Epithelial cell of esophagus (primary cell): ENCODE results near the gene ST6GALNAC6.

Experiments
- DNase-seq: peaks from one replicate; pipeline ENCODE4 v3.0.0; 2010; ENCODE audit warnings: low read depth
- H3K4me3 ChIP-seq: 2 replicates; pipeline ENCODE4 v1.5.1; 2011; ENCODE audit warnings: mild to moderate bottlenecking, low read length, control low read depth
- TF ChIP-seq, protein P1 (sequence below): IDR thresholded peaks from 2 replicates; pipeline ENCODE4 v1.5.1; 2011; ENCODE audit warnings: low read depth, mild to moderate bottlenecking, low read length, control low read depth, inconsistent platforms; ENCODE audit not compliant: insufficient read depth; ENCODE audit errors: missing control alignments

The ST6GALNAC6 gene

GRCh38 chr9:127876026-127876763 lies 23.2 kb downstream of the ST6GALNAC6 start:
- no peak for DNase-seq
- TF ChIP-seq, protein P1, sequence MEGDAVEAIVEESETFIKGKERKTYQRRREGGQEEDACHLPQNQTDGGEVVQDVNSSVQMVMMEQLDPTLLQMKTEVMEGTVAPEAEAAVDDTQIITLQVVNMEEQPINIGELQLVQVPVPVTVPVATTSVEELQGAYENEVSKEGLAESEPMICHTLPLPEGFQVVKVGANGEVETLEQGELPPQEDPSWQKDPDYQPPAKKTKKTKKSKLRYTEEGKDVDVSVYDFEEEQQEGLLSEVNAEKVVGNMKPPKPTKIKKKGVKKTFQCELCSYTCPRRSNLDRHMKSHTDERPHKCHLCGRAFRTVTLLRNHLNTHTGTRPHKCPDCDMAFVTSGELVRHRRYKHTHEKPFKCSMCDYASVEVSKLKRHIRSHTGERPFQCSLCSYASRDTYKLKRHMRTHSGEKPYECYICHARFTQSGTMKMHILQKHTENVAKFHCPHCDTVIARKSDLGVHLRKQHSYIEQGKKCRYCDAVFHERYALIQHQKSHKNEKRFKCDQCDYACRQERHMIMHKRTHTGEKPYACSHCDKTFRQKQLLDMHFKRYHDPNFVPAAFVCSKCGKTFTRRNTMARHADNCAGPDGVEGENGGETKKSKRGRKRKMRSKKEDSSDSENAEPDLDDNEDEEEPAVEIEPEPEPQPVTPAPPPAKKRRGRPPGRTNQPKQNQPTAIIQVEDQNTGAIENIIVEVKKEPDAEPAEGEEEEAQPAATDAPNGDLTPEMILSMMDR = no peak
- no peak overlapping the region for H3K4me3 ChIP-seq

DNA sequence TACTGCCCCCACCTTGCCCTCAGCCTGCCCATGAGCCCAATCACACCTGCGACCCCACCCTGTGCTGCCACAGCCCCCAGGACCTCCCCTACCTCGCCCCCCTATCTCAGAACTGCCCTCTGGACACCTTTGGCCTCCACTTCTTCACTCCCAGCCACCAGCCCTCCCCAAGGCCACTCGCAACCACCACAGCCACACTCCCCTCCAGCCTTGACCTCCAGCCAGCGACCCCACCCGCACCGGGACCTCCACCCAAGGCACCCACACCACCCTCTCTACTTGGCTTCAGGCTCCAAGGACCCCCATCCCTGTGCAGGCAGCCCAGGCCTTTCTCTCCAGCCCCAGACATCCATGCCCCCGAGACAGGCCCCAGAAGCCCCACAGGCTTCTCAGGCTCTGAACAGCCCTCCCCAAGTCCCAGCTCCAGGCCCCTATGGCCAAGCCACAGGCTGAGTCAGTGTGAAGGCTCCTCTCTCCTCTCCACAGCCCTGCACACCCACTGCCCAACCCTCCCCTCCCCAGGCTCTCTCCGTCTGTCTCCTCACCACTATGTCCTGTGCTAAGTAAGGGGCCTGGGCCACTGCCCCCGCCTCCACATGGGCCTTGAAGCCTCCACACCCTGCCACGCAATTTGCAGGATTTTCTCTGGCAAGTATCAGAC lies 24.0 kb downstream of the ST6GALNAC6 start:
- TF ChIP-seq, protein P1 = no peak
- no peak overlapping the region for H3K4me3 ChIP-seq
- no peak for DNase-seq

GRCh38 chr9:127874301-127875221 lies 24.8 kb downstream of the ST6GALNAC6 start:
- H3K4me3 ChIP-seq = no peak overlapping the region
- DNase-seq = peak; percentile 79
- TF ChIP-seq, protein P1 = no peak

DNA sequence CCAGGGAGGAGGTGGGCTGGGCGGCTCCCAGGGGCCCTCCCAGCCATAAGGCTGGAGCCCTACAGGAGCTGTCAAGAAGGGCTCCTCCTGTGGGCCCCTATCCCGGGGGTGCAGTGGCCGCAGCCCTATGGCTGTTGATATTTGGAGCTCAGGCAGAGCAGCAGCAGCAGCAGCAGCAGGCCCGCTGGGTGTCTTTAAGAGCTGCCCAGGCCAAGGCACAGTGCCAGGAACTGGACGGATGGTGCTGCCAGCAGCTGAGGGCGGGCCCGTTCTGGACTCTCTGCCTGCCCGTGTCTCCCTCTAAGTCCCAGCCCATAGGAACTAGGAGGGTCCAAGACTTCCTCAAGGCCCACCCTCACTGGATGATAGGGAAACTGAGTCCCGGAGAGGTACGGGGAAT lies 25.5 kb downstream of the ST6GALNAC6 start:
- H3K4me3 ChIP-seq = no peak overlapping the region
- DNase-seq = no peak
- TF ChIP-seq, protein P1 = no peak

DNA sequence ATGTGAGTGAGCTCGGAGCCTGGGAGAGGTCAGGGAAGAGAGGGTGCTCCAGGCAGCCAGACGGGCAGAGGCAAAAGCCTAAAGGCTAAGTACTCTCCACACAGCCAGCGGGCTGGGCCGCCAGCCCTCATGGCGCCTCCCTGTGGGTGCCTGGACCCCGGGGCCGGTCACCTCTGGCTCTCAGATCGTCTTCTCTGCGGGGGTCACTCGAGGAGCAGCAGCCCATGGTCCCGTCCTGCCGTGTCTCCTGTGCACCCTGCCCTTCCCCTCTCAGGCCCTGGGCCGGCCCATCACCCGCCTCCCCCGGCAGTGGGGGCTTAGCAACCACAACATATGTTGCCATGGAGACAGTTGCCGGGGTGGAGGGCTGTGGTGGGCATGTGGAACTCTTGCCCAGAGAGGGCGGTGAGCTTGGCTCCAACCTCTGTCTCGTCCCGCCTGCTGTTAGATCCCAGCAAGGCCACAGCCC lies 26.1 kb downstream of the ST6GALNAC6 start:
- DNase-seq = no peak
- H3K4me3 ChIP-seq = no peak overlapping the region
- TF ChIP-seq, protein P1 = no peak

- TF ChIP-seq, protein P1 = no peak
- H3K4me3 ChIP-seq = no peak overlapping the region
- DNase-seq = no peak
These were observed 26.8 kb downstream of the ST6GALNAC6 start for GRCh38 chr9:127872369-127873222.
